ENCODE measurements around the gene CUL3. TPM values are rescaled to one million over a fixed set of nuclear protein-coding genes. Genes with fewer than 3 reads are reported as not detected.

CUL3 gene
- total and polyA plus RNA-seq, 2 of the 13 experiments (the other 11 are each of a cell fraction or from before 2014, with no cell fraction given), result 33.2 to 62.3 TPM

DNA sequence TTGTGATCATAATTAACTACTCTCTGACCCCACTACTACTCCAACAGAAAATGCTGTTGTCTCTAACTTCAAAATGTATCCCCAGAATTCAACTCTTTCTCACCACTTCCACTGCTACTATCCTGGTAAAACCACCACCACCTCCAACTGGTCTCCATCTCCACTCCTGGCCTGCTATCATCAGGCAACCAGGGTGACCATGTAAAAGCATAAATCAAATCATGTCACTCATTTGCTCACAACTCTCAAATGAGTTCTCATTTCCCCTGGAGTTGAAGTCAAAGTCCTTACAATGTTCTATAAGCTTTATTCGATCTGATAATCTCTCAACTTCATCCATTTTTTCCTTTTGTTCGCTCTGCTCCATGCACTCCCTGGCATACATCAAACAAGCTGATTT is 24.6 kb downstream of the CUL3 start:
- peaks cover 18% of the 10 kb centered on the region for H3K4me1 ChIP-seq (ENCODE audit: insufficient read depth, low read length)
- H3K27ac ChIP-seq (ENCODE audit: extremely low read length, insufficient read depth, low read length), result no peak overlapping the region
- WGBS (ENCODE audit: low lambda C conversion rate), result 100% methylated on average over 2 of the region's 2 CpGs
- DNase-seq (ENCODE audit: low spot score) (no peak), FAIRE-seq (no peak), ATAC-seq (no peak)
- ChIA-PET CTCF (ENCODE audit: low intra/inter-chr PET ratio, low total read pairs) (no interaction called here), POLR2A (interaction anchor here (1.3 kb wide), 1 partner anchor 25 kb away, joined by 3 read pairs; the partner anchor contains the start of gene CUL3)
- no peaks in the 10 kb centered on the region for H3K27me3 ChIP-seq (ENCODE audit: control insufficient read depth in 1 of 2, insufficient read depth in 2 of 2, low read length in 2 of 2)
- intact Hi-C loops (cut with micrococcal nuclease; ENCODE audit: unreplicated experiment) (no loop called here), in situ Hi-C loops (cut with HindIII; ENCODE audit: extremely low pct_ligation_motif_present, low pct_unique_long_range_greater_than_20kb) (no loop called here)
- peaks cover 97% of the 10 kb centered on the region for H3K79me2 ChIP-seq (ENCODE audit: insufficient read depth, low read length)
- H3K9ac ChIP-seq (ENCODE audit: insufficient read depth, low read depth, low read length), result no peak overlapping the region
- H3K4me2 ChIP-seq (ENCODE audit: low read depth, low read length), result no peak overlapping the region
- BruUV-seq (replicated peaks), result no TSS peak
- no peak overlapping the region for H3K4me3 ChIP-seq (replicated peaks in 1 of 3; ENCODE audit: insufficient read depth in 1 of 3, low read depth in 2 of 3, low read length in 3 of 3)
- no peaks in the 10 kb centered on the region for H3K9me3 ChIP-seq (ENCODE audit: low read length)
- TF ChIP-seq ZNF75D (CRISPR knock-in tag; IDR thresholded peaks at IDR 0.05; ENCODE audit: borderline replicate concordance) (no peak), MAF1 (CRISPR knock-in tag; IDR thresholded peaks at IDR 0.05; ENCODE audit: borderline replicate concordance) (no peak), ZNF230 (CRISPR knock-in tag; IDR thresholded peaks at IDR 0.05) (no peak), PITX1 (CRISPR knock-in tag; IDR thresholded peaks at IDR 0.05) (no peak), ZNF383 (CRISPR knock-in tag; IDR thresholded peaks at IDR 0.05; ENCODE audit: borderline replicate concordance) (no peak), ATF7-NPFF (CRISPR knock-in tag; IDR thresholded peaks at IDR 0.05; ENCODE audit: low read depth) (no peak)
- no peak overlapping the region for H2AFZ ChIP-seq (ENCODE audit: low read length)
- peaks cover 52% of the 10 kb centered on the region for H4K20me1 ChIP-seq (ENCODE audit: insufficient read depth, low read length)
- H3K36me3 ChIP-seq (replicated peaks in 1 of 2; ENCODE audit: control insufficient read depth in 1 of 2, insufficient read depth in 2 of 2, low read length in 2 of 2), result peaks cover 2 to 18% of the 10 kb centered on the region in 2 experiments; a peak in 3 of 5 replicates

DNA sequence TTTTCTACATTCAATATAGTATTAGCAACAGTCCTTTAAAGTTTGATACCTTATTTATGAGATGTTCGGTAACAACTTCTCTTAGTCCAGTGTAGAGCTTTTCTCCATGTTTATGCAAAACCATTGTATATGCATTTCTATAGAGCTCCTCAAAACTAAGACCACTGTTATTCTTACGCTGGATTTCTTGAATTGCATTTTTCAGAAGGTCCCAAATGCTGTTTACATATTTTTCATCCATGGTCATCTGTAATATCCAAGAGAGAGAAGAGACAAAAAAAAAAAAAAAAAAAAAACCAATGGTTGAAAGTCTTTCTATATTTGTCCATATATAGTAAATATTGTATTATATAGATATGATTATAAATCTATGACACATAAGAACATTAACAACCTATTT is 27.6 kb downstream of the CUL3 start:
- DNase-seq (ENCODE audit: low spot score), result no peak
- Histone ChIP-seq H3K27ac (ENCODE audit: extremely low read length, insufficient read depth, low read length) (no peak overlapping the region), H3K9ac (ENCODE audit: insufficient read depth, low read depth, low read length) (no peak overlapping the region), H3K36me3 (replicated peaks in 1 of 2; ENCODE audit: control insufficient read depth in 1 of 2, insufficient read depth in 2 of 2, low read length in 2 of 2) (peaks cover 2 to 20% of the 10 kb centered on the region in 2 experiments; a peak in 2 of 5 replicates), H3K4me2 (ENCODE audit: low read depth, low read length) (no peak overlapping the region), H3K4me1 (ENCODE audit: insufficient read depth, low read length) (0 out of 2 replicates have a peak, but pooled peaks cover 3% of the 10 kb centered on the region), H4K20me1 (ENCODE audit: insufficient read depth, low read length) (peaks cover 29% of the 10 kb centered on the region), H3K9me3 (ENCODE audit: low read length) (no peaks in the 10 kb centered on the region), H3K79me2 (ENCODE audit: insufficient read depth, low read length) (peaks cover 96% of the 10 kb centered on the region), H3K4me3 (replicated peaks in 1 of 3; ENCODE audit: insufficient read depth in 1 of 3, low read depth in 2 of 3, low read length in 3 of 3) (no peak overlapping the region), H3K27me3 (ENCODE audit: control insufficient read depth in 1 of 2, insufficient read depth in 2 of 2, low read length in 2 of 2) (no peaks in the 10 kb centered on the region), H2AFZ (ENCODE audit: low read length) (no peak overlapping the region)
- no peak for FAIRE-seq
- intact Hi-C loops (cut with micrococcal nuclease; ENCODE audit: unreplicated experiment), result no loop called here
- BruUV-seq (replicated peaks), result no TSS peak
- no peak for ATAC-seq
- CTCF ChIA-PET (ENCODE audit: low intra/inter-chr PET ratio, low total read pairs), result no interaction called here
- in situ Hi-C loops (cut with HindIII; ENCODE audit: extremely low pct_ligation_motif_present, low pct_unique_long_range_greater_than_20kb), result no loop called here
- WGBS (ENCODE audit: low lambda C conversion rate), result 97% methylated on average over 2 of the region's 2 CpGs
- POLR2A ChIA-PET, result no interaction called here
- TF ChIP-seq AGO2 (optimal IDR thresholded peaks at IDR 0.05; ENCODE audit: low read depth, low read length), result no peak
- no peak for TF ChIP-seq ZNF709 (CRISPR knock-in tag; IDR thresholded peaks at IDR 0.05)
- TF ChIP-seq, protein P1, sequence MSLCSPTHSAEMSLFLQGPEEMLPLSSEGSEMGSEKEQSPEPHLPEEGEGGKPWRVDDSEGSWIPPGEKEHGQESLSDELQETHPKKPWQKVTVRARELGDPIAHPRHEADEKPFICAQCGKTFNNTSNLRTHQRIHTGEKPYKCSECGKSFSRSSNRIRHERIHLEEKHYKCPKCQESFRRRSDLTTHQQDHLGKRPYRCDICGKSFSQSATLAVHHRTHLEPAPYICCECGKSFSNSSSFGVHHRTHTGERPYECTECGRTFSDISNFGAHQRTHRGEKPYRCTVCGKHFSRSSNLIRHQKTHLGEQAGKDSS (CRISPR knock-in tag; IDR thresholded peaks at IDR 0.05; ENCODE audit: borderline replicate concordance, low read depth), result no peak
- TF ChIP-seq AKAP8 (CRISPR knock-in tag; IDR thresholded peaks at IDR 0.05), result no peak
- no peak for TF ChIP-seq RELA (CRISPR knock-in tag; IDR thresholded peaks at IDR 0.05)
- no peak for TF ChIP-seq ZNF281 (CRISPR knock-in tag; IDR thresholded peaks at IDR 0.05; ENCODE audit: borderline replicate concordance)
- TF ChIP-seq ZNF460 (CRISPR knock-in tag; IDR thresholded peaks at IDR 0.05; ENCODE audit: borderline replicate concordance), result no peak
